Measurements from ENCODE around the gene HDGFL3.
"Not testable (repeated sequence)": the region's sequence is repeated elsewhere in the genome, so short reads cannot be mapped to it uniquely, and the experiment has no call there.

HDGFL3 gene

GRCh38 chr15:83144771-83145170, 62.9 kb downstream of the HDGFL3 start:
- H3K27ac ChIP-seq: no peak overlapping the region
- H3K36me3 ChIP-seq (replicated peaks): peaks cover 29% of the 10 kb centered on the region
- in situ Hi-C loops (cut with HindIII; ENCODE audit: low pct_ligation_motif_present, low sequenced_read_pairs): no loop called here
- H3K4me3 ChIP-seq (ENCODE audit: low read depth, low read length): no peak overlapping the region
- no peak for TF ChIP-seq CTCF (IDR thresholded peaks at IDR 0.05; ENCODE audit: low read depth, low read length, missing control alignments)
- DNase-seq: no peak
- no peaks in the 10 kb centered on the region for H3K27me3 ChIP-seq (replicated peaks)

GRCh38 chr15:83142151-83142550, 65.5 kb downstream of the HDGFL3 start:
- DNase-seq; H3K4me3 ChIP-seq (ENCODE audit: low read depth, low read length); H3K27me3 ChIP-seq (replicated peaks); in situ Hi-C loops (cut with HindIII; ENCODE audit: low pct_ligation_motif_present, low sequenced_read_pairs); H3K27ac ChIP-seq: not testable (repeated sequence)
- H3K36me3 ChIP-seq (replicated peaks): peaks cover 18% of the 10 kb centered on the region

- no peak for DNase-seq
- no peak overlapping the region for H3K4me3 ChIP-seq (ENCODE audit: low read depth, low read length)
- no peak for TF ChIP-seq CTCF (IDR thresholded peaks at IDR 0.05; ENCODE audit: low read depth, low read length, missing control alignments)
- H3K36me3 ChIP-seq (replicated peaks): peaks cover 7% of the 10 kb centered on the region
- H3K27me3 ChIP-seq (replicated peaks): no peaks in the 10 kb centered on the region
- in situ Hi-C loops (cut with HindIII; ENCODE audit: low pct_ligation_motif_present, low sequenced_read_pairs): no loop called here
- no peak overlapping the region for H3K27ac ChIP-seq
Measured at GRCh38 chr15:83132861-83133523, 74.6 kb downstream of the HDGFL3 start.

DNA sequence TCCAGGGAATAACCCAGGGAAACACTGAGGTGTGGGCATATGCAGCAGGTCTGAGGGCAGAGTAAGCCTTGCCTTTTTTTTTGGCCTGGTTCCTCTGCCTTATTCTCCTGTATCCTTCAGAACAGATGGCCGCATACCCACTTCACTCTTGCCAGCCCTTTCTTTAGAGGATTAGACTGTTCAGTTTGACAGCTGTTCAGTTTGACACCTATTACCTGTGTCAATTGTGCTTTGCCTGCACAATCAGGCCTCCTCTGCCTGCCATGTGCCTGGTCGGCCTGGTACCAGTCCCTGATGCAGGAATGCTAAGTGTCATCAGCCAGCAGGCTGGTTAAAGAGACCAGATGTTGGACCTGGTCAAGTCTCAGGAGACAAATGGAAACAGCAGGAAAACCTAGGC, 77.8 kb downstream of the HDGFL3 start:
- Histone ChIP-seq H3K36me3 (replicated peaks) (peaks cover 7% of the 10 kb centered on the region), H3K27me3 (replicated peaks) (no peaks in the 10 kb centered on the region), H3K27ac (no peak overlapping the region), H3K4me3 (ENCODE audit: low read depth, low read length) (no peak overlapping the region)
- no peak for TF ChIP-seq CTCF (IDR thresholded peaks at IDR 0.05; ENCODE audit: low read depth, low read length, missing control alignments)
- DNase-seq: no peak
- in situ Hi-C loops (cut with HindIII; ENCODE audit: low pct_ligation_motif_present, low sequenced_read_pairs): no loop called here

GRCh38 chr15:83127547-83128150, 80.0 kb downstream of the HDGFL3 start:
- Histone ChIP-seq H3K36me3 (replicated peaks) (peaks cover 7% of the 10 kb centered on the region), H3K4me3 (ENCODE audit: low read depth, low read length) (no peak overlapping the region), H3K27ac (no peak overlapping the region), H3K27me3 (replicated peaks) (no peaks in the 10 kb centered on the region)
- no peak for DNase-seq
- TF ChIP-seq CTCF (IDR thresholded peaks at IDR 0.05; ENCODE audit: low read depth, low read length, missing control alignments): no peak
- in situ Hi-C loops (cut with HindIII; ENCODE audit: low pct_ligation_motif_present, low sequenced_read_pairs): no loop called here

- Histone ChIP-seq H3K36me3 (replicated peaks) (no peaks in the 10 kb centered on the region), H3K27ac (no peak overlapping the region), H3K27me3 (replicated peaks) (no peaks in the 10 kb centered on the region), H3K4me3 (ENCODE audit: low read depth, low read length) (no peak overlapping the region)
- TF ChIP-seq CTCF (IDR thresholded peaks at IDR 0.05; ENCODE audit: low read depth, low read length, missing control alignments): no peak
- DNase-seq: no peak
- in situ Hi-C loops (cut with HindIII; ENCODE audit: low pct_ligation_motif_present, low sequenced_read_pairs): no loop called here
Measured at GRCh38 chr15:83123529-83123928, 84.1 kb downstream of the HDGFL3 start.

Measured in brain microvascular endothelial cell (primary cell).